H1 (cell line): Measurements from ENCODE around the gene ITPK1. TPM values are rescaled to one million over a fixed set of nuclear protein-coding genes. Genes with fewer than 3 reads are reported as not detected.

Experiments
- CTCF ChIA-PET: fragments of 300-600 bp; sonication (Branson Sonifier 250); formaldehyde crosslinking; loops from one replicate; lab custom pipeline; 2021; ENCODE audit not compliant: partially characterized antibody; lab: Charles Lee
- POLR2A ChIA-PET: fragments of 300-600 bp; sonication (Branson Sonifier 250); formaldehyde crosslinking; loops from one replicate; lab custom pipeline; 2021; ENCODE audit warnings: inconsistent platforms; ENCODE audit not compliant: partially characterized antibody; lab: Charles Lee
- DNase-seq, 2 experiments: peaks; one replicate each; pipeline versions ENCODE4 v3.0.0 to v3.0.0-alpha.2; 2010 to 2022; ENCODE audit warnings: low spot score in 2 of 2, low read depth in 1 of 2, mixed read lengths in 1 of 2
- FAIRE-seq: peaks from 2 replicates; lab custom pipeline; 2011; peaks lifted over from hg19 to GRCh38; lab: Jason Lieb, UNC
- H2AFZ ChIP-seq: 2 replicates; pipeline ENCODE4 v1.8.1; 2012; ENCODE audit warnings: low read length, inconsistent platforms
- H2AK5ac ChIP-seq: 2 replicates; pipeline ENCODE4 v1.6.1; 2013; ENCODE audit warnings: low read depth, low read length
- H2BK120ac ChIP-seq: replicated peaks from 2 replicates; pipeline ENCODE3; 2013; ENCODE audit warnings: low read depth, low read length, inconsistent platforms
- H2BK12ac ChIP-seq: 2 replicates; pipeline ENCODE4 v1.6.1; 2013; ENCODE audit warnings: low read depth, low read length
- H2BK15ac ChIP-seq: 2 replicates; pipeline ENCODE4 v1.6.1; 2013; ENCODE audit warnings: low read length
- H2BK20ac ChIP-seq: 2 replicates; pipeline ENCODE4 v1.6.1; 2013; ENCODE audit warnings: low read length
- H2BK5ac ChIP-seq: 2 replicates; pipeline ENCODE4 v1.6.1; 2013; ENCODE audit warnings: low read depth, low read length
- H3K14ac ChIP-seq: 2 replicates; pipeline ENCODE4 v1.6.1; 2013; ENCODE audit warnings: inconsistent platforms; ENCODE audit not compliant: insufficient read length
- H3K18ac ChIP-seq: 2 replicates; pipeline ENCODE4 v1.6.1; 2013; ENCODE audit warnings: low read length; ENCODE audit errors: extremely low read depth
- H3K23ac ChIP-seq: 2 replicates; pipeline ENCODE4 v1.6.1; 2013; ENCODE audit warnings: inconsistent platforms; ENCODE audit not compliant: insufficient read length
- H3K23me2 ChIP-seq: 2 replicates; pipeline ENCODE4 v1.6.1; 2013; ENCODE audit warnings: low read depth, low read length
- H3K27ac ChIP-seq: 2 replicates; pipeline ENCODE4 v1.6.1; 2011; ENCODE audit warnings: low read depth, low read length, inconsistent platforms
- H3K27me3 ChIP-seq, 4 experiments: replicated peaks in 1 of 4; 1 replicate in 1 of 4; 2 replicates in 3 of 4; pipeline versions ENCODE4 v1.6.1 to v1.8.1; 2011 to 2013; ENCODE audit warnings: low read length in 3 of 4, mild to moderate bottlenecking in 3 of 4, inconsistent platforms in 2 of 4, mixed read lengths in 2 of 4, moderate library complexity in 1 of 4; ENCODE audit not compliant: control insufficient read depth in 3 of 4, insufficient read depth in 3 of 4; ENCODE audit errors: extremely low read depth in 1 of 4
- H3K36me3 ChIP-seq, 4 experiments: 2 replicates each; pipeline versions ENCODE4 v1.6.1 to v1.8.1; 2011 to 2013; ENCODE audit warnings: mild to moderate bottlenecking in 4 of 4, low read length in 3 of 4, moderate library complexity in 2 of 4, control low read depth in 1 of 4, inconsistent platforms in 1 of 4; ENCODE audit not compliant: insufficient read depth in 4 of 4, control insufficient read depth in 2 of 4
- H3K4ac ChIP-seq: replicated peaks from 2 replicates; pipeline ENCODE3; 2013; ENCODE audit warnings: low read length, low read depth, mixed read lengths, inconsistent platforms; ENCODE audit not compliant: insufficient read length
- H3K4me1 ChIP-seq, 4 experiments: replicated peaks in 1 of 4; 1 replicate in 1 of 4; 2 replicates in 3 of 4; pipeline versions ENCODE4 v1.6.1 to v1.8.1; 2011 to 2013; ENCODE audit warnings: low read length in 3 of 4, inconsistent platforms in 2 of 4, mixed read lengths in 1 of 4; ENCODE audit not compliant: insufficient read depth in 4 of 4, control insufficient read depth in 3 of 4
- H3K4me2 ChIP-seq, 2 experiments: 2 replicates each; pipeline versions ENCODE4 v1.6.1 to v1.8.1; 2011 to 2013; ENCODE audit warnings: low read depth in 2 of 2, low read length in 2 of 2, control low read depth in 1 of 2, inconsistent platforms in 1 of 2, mild to moderate bottlenecking in 1 of 2; ENCODE audit not compliant: insufficient read depth in 1 of 2
- H3K4me3 ChIP-seq, 4 experiments: fragments of 200-600, 300-600 bp in 1 of 4; sonication (generic), shearing (Covaris generic), sonication (Bioruptor Twin) in 1 of 4; 2 replicates each; pipeline versions ENCODE4 v1.5.1 to v1.8.1; 2011 to 2016; ENCODE audit warnings: low read length in 4 of 4, low read depth in 3 of 4, control low read depth in 2 of 4, inconsistent platforms in 2 of 4, mild to moderate bottlenecking in 2 of 4, mixed read lengths in 1 of 4, moderate library complexity in 1 of 4; ENCODE audit not compliant: insufficient read depth in 2 of 4; ENCODE audit errors: extremely low read depth in 1 of 4
- H3K56ac ChIP-seq: replicated peaks from 2 replicates; pipeline ENCODE3; 2013; ENCODE audit warnings: low read depth, mild to moderate bottlenecking, mixed read lengths, low read length, inconsistent platforms; ENCODE audit not compliant: insufficient read length
- H3K79me1 ChIP-seq: 2 replicates; pipeline ENCODE4 v1.6.1; 2013; ENCODE audit warnings: low read depth, low read length, control low read depth
- H3K79me2 ChIP-seq, 2 experiments: 2 replicates each; pipeline versions ENCODE4 v1.6.1 to v1.8.1; 2012 to 2013; ENCODE audit warnings: low read length in 2 of 2, mild to moderate bottlenecking in 2 of 2, inconsistent platforms in 1 of 2; ENCODE audit not compliant: insufficient read depth in 2 of 2, control insufficient read depth in 1 of 2
- H3K9ac ChIP-seq, 4 experiments: replicated peaks in 1 of 4; 1 replicate in 1 of 4; 2 replicates in 3 of 4; pipeline versions ENCODE4 v1.6.1 to v1.8.1; 2011 to 2013; ENCODE audit warnings: low read depth in 3 of 4, low read length in 3 of 4, control low read depth in 2 of 4, mild to moderate bottlenecking in 2 of 4, moderate library complexity in 2 of 4, inconsistent platforms in 1 of 4; ENCODE audit errors: extremely low read depth in 1 of 4
- H3K9me3 ChIP-seq, 2 experiments: 2 replicates each; pipeline versions ENCODE4 v1.6.1 to v1.8.1; 2012 to 2013; ENCODE audit warnings: mild to moderate bottlenecking in 2 of 2, moderate library complexity in 2 of 2, control low read depth in 1 of 2, inconsistent platforms in 1 of 2, low read depth in 1 of 2, low read length in 1 of 2, mixed read lengths in 1 of 2; ENCODE audit not compliant: insufficient read depth in 2 of 2
- H4K20me1 ChIP-seq, 2 experiments: replicated peaks in 1 of 2; 2 replicates each; pipeline versions ENCODE3 to v1.8.1; 2011 to 2013; ENCODE audit warnings: inconsistent platforms in 2 of 2, low read length in 2 of 2, mild to moderate bottlenecking in 1 of 2; ENCODE audit not compliant: insufficient read depth in 2 of 2, control insufficient read depth in 1 of 2
- H4K5ac ChIP-seq: 2 replicates; pipeline ENCODE4 v1.6.1; 2013; ENCODE audit warnings: low read length, low read depth, mixed read lengths, inconsistent platforms; ENCODE audit not compliant: insufficient read length
- H4K8ac ChIP-seq: 2 replicates; pipeline ENCODE4 v1.8.0; 2013; ENCODE audit warnings: mild to moderate bottlenecking, moderate library complexity, low read length, inconsistent platforms; ENCODE audit not compliant: insufficient read depth; ENCODE audit errors: extremely low read depth
- H4K91ac ChIP-seq: replicated peaks from 2 replicates; pipeline ENCODE3; 2013; ENCODE audit warnings: low read length, mixed read lengths, inconsistent platforms; ENCODE audit not compliant: insufficient read length
- ASH2L ChIP-seq: fragments of 200-600, 300-600 bp; sonication (generic); IDR thresholded peaks from one replicate; pipeline ENCODE4 v1.7.1; 2017; ENCODE audit warnings: low read length
- KDM5A ChIP-seq: fragments of 200-600 bp; IDR thresholded peaks from 2 replicates; pipeline ENCODE4 v1.7.1; 2012; ENCODE audit warnings: mild to moderate bottlenecking, low read length, inconsistent platforms, mixed read lengths
- SUZ12 ChIP-seq: fragments of 200-600 bp; sonication (generic); IDR thresholded peaks from 2 replicates; pipeline ENCODE4 v1.6.1; 2012; ENCODE audit warnings: mild to moderate bottlenecking, inconsistent platforms, low read length, moderate library complexity, mixed read lengths
- WGBS, 2 experiments: shearing (Covaris generic) in 1 of 2; methylation state at CpG; one replicate each; pipeline versions ENCODE4 v1.1.6 to v1.1.7; 2013 to 2015; ENCODE audit warnings: low lambda C conversion rate in 2 of 2, mixed read lengths in 2 of 2, inconsistent platforms in 1 of 2, low coverage in 1 of 2, missing lambda C conversion rate in 1 of 2; ENCODE audit not compliant: insufficient replicate concordance in 2 of 2, insufficient coverage in 1 of 2, insufficient read length in 1 of 2; ENCODE audit errors: extremely low coverage in 1 of 2, missing lambda C conversion rate in 1 of 2; 5-methylcytosine and 5-hydroxymethylcytosine counted together
- polyA plus RNA-seq, 7 experiments: library from polyadenylated mRNA; depleted of rRNA in 3 of 7; stranded (reverse) in 5 of 7; unstranded in 2 of 7; fragments of >200 nt in 5 of 7; fragments of 200-250 nt in 2 of 7; gene quantifications; 1 replicate in 5 of 7; 2 replicates in 1 of 7; 4 replicates in 1 of 7; pipeline versions ENCODE4 v1.2.1 to v1.2.3, GENCODE V29; 2011 to 2013; ENCODE audit warnings: missing spikeins in 2 of 7, mixed read lengths in 2 of 7
- total RNA-seq: library from RNA; stranded (reverse); fragmentation: NEBNext Ultra II Directional; extraction: Animal tissue kit (Norgen Biotek cat#: 25700); gene quantifications from 2 replicates; pipeline ENCODE4 v1.2.1, GENCODE V29; 2021
- TF ChIP-seq, protein P1 (sequence below): IDR thresholded peaks from 2 replicates; pipeline ENCODE4 v1.6.1; 2012; ENCODE audit warnings: inconsistent platforms
- TF ChIP-seq, protein P2 (sequence below), 3 experiments: IDR thresholded peaks; 1 replicate in 2 of 3; 2 replicates in 1 of 3; pipeline versions ENCODE4 v1.5.1 to v1.6.1; 2011; ENCODE audit warnings: low read length in 3 of 3, mild to moderate bottlenecking in 3 of 3, inconsistent platforms in 2 of 3, low read depth in 1 of 3, moderate library complexity in 1 of 3; ENCODE audit not compliant: insufficient read depth in 1 of 3; ENCODE audit errors: control extremely low read depth in 1 of 3
- TF ChIP-seq, protein P3 (sequence below): IDR thresholded peaks from 2 replicates; pipeline ENCODE4 v1.6.1; 2011; ENCODE audit warnings: low read depth, mild to moderate bottlenecking, low read length; ENCODE audit not compliant: insufficient read depth

The ITPK1 gene
- total and polyA plus RNA-seq, 2 of the 8 experiments (the other 6 are each of a cell fraction or from before 2014, with no cell fraction given), result 108 to 143 TPM

DNA sequence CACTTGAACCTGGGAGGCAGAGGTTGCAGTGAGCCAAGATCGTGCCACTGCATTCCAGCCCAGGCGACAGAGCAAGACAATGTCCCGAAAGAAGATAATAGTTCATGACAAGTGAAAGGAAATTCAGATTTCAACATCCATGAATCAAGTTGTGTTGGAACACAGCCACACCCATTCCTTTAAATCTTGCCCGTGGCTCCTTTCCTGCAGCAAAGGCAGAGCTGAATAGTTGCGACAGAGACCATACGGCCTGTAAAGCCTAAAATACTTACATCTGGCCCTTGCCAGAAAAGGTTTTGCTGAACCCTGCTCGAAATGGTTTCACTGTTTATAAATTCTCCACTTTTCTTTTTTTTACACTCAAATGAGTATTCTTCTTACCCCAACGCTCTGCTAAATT lies 17.7 kb upstream of the ITPK1 start:
- no peak overlapping the region for H3K4me2 ChIP-seq
- H3K36me3 ChIP-seq, result no peaks in the 10 kb centered on the region
- H4K8ac ChIP-seq, result no peak overlapping the region
- 92% methylated on average over 8 of the region's 8 CpGs; no CpG with 5 or more reads in 1 of the 2 experiments for WGBS, 2 experiments
- no peaks in the 10 kb centered on the region for H3K23me2 ChIP-seq
- H4K5ac ChIP-seq, result no peak overlapping the region
- no peaks in the 10 kb centered on the region; a peak in 1 of 7 replicates for H3K4me1 ChIP-seq
- H3K56ac ChIP-seq, result no peak overlapping the region
- H2AK5ac ChIP-seq, result no peak overlapping the region
- H3K4me3 ChIP-seq, result no peak overlapping the region
- H3K14ac ChIP-seq, result no peak overlapping the region
- H2BK5ac ChIP-seq, result no peak overlapping the region
- H2BK15ac ChIP-seq, result no peak overlapping the region
- no peaks in the 10 kb centered on the region for H3K79me1 ChIP-seq
- no peak for FAIRE-seq
- H3K4ac ChIP-seq, result no peak overlapping the region
- no peak for DNase-seq
- no peaks in the 10 kb centered on the region for H3K9me3 ChIP-seq
- POLR2A ChIA-PET, result interaction anchor here (0.9 to 3.2 kb wide), 3 partner anchors 17 to 20 kb away, joined by 3 to 12 read pairs (median 5); no protein-coding TSS in a partner anchor
- no peak overlapping the region for H4K91ac ChIP-seq
- no peak overlapping the region for H3K23ac ChIP-seq
- no peaks in the 10 kb centered on the region for H4K20me1 ChIP-seq
- no peak overlapping the region for H2AFZ ChIP-seq
- TF ChIP-seq, protein P1, sequence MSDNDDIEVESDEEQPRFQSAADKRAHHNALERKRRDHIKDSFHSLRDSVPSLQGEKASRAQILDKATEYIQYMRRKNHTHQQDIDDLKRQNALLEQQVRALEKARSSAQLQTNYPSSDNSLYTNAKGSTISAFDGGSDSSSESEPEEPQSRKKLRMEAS, result no peak
- TF ChIP-seq, protein P2, sequence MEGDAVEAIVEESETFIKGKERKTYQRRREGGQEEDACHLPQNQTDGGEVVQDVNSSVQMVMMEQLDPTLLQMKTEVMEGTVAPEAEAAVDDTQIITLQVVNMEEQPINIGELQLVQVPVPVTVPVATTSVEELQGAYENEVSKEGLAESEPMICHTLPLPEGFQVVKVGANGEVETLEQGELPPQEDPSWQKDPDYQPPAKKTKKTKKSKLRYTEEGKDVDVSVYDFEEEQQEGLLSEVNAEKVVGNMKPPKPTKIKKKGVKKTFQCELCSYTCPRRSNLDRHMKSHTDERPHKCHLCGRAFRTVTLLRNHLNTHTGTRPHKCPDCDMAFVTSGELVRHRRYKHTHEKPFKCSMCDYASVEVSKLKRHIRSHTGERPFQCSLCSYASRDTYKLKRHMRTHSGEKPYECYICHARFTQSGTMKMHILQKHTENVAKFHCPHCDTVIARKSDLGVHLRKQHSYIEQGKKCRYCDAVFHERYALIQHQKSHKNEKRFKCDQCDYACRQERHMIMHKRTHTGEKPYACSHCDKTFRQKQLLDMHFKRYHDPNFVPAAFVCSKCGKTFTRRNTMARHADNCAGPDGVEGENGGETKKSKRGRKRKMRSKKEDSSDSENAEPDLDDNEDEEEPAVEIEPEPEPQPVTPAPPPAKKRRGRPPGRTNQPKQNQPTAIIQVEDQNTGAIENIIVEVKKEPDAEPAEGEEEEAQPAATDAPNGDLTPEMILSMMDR (IDR thresholded peaks at IDR 0.05; ENCODE audit: control extremely low read depth in 1 of 3, insufficient read depth in 1 of 3, low read depth in 1 of 3, low read length in 3 of 3), result no peak
- TF ChIP-seq, protein P3, sequence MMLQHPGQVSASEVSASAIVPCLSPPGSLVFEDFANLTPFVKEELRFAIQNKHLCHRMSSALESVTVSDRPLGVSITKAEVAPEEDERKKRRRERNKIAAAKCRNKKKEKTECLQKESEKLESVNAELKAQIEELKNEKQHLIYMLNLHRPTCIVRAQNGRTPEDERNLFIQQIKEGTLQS, result no peak
- no peak for TF ChIP-seq ASH2L
- no peak for TF ChIP-seq KDM5A
- TF ChIP-seq SUZ12, result no peak
- TF ChIP-seq, all 59 proteins: peak for 0
- Histone ChIP-seq H2BK12ac (no peak overlapping the region), H3K18ac (no peak overlapping the region), H3K79me2 (no peaks in the 10 kb centered on the region), H3K27me3 (no peaks in the 10 kb centered on the region), H3K27ac (no peak overlapping the region), H2BK20ac (no peak overlapping the region), H3K9ac (no peak overlapping the region), H2BK120ac (no peak overlapping the region)
- CTCF ChIA-PET, result interaction anchor here (0.6 to 4.8 kb wide), 19 partner anchors 8 to 1037 kb away, joined by 3 to 69 read pairs (median 5); no protein-coding TSS in a partner anchor
